Astrocyte (in vitro differentiated cells and primary cell): ENCODE results near the gene UNC5C. TPM values are rescaled to one million over a fixed set of nuclear protein-coding genes. Genes with fewer than 3 reads are reported as not detected.

Source experiments
- DNase-seq: peaks from one replicate; pipeline ENCODE4 v3.0.0-alpha.2; 2010; ENCODE audit warnings: low read depth
- FAIRE-seq: peaks from 2 replicates; lab custom pipeline; 2011; peaks lifted over from hg19 to GRCh38; lab: Jason Lieb, UNC
- H2AFZ ChIP-seq: 2 replicates; pipeline ENCODE4 v1.6.0; 2012; ENCODE audit warnings: low read depth, low read length, inconsistent platforms
- H3K27ac ChIP-seq: 2 replicates; pipeline ENCODE4 v1.5.1; 2011; ENCODE audit warnings: low read depth, low read length, inconsistent platforms
- H3K27me3 ChIP-seq: 2 replicates; pipeline ENCODE4 v1.6.0; 2011; ENCODE audit warnings: low read length, inconsistent platforms; ENCODE audit not compliant: insufficient read depth
- H3K36me3 ChIP-seq: 2 replicates; pipeline ENCODE4 v1.5.1; 2011; ENCODE audit warnings: low read length, inconsistent platforms; ENCODE audit not compliant: insufficient read depth
- H3K4me1 ChIP-seq: 2 replicates; pipeline ENCODE4 v1.5.1; 2011; ENCODE audit warnings: low read length, inconsistent platforms; ENCODE audit not compliant: insufficient read depth
- H3K4me2 ChIP-seq: 2 replicates; pipeline ENCODE4 v1.6.0; 2012; ENCODE audit warnings: low read length, inconsistent platforms
- H3K4me3 ChIP-seq: 2 replicates; pipeline ENCODE4 v1.5.1; 2011; ENCODE audit warnings: low read depth, mild to moderate bottlenecking, low read length, inconsistent platforms; ENCODE audit not compliant: insufficient read depth
- H3K79me2 ChIP-seq: 2 replicates; pipeline ENCODE4 v1.6.0; 2012; ENCODE audit warnings: mild to moderate bottlenecking, low read length, inconsistent platforms; ENCODE audit not compliant: insufficient read depth
- H3K9ac ChIP-seq: 2 replicates; pipeline ENCODE4 v1.6.0; 2012; ENCODE audit warnings: mild to moderate bottlenecking, low read length, inconsistent platforms
- H3K9me3 ChIP-seq: 2 replicates; pipeline ENCODE4 v1.5.1; 2012; ENCODE audit warnings: low read depth, mild to moderate bottlenecking, low read length, inconsistent platforms; ENCODE audit not compliant: insufficient read depth
- H4K20me1 ChIP-seq: 2 replicates; pipeline ENCODE4 v1.6.0; 2012; ENCODE audit warnings: low read length, inconsistent platforms; ENCODE audit not compliant: insufficient read depth
- H3K27ac Mint-ChIP-seq: one replicate; pipeline ENCODE4 v1.8.0; 2021; ENCODE audit warnings: mild to moderate bottlenecking, mixed read lengths; ENCODE audit not compliant: unreplicated experiment
- H3K27me3 Mint-ChIP-seq: one replicate; pipeline ENCODE4 v1.8.0; 2021; ENCODE audit warnings: low read depth, mixed read lengths; ENCODE audit not compliant: unreplicated experiment
- H3K36me3 Mint-ChIP-seq: one replicate; pipeline ENCODE4 v1.8.0; 2021; ENCODE audit warnings: low read depth, mixed read lengths; ENCODE audit not compliant: unreplicated experiment
- H3K4me1 Mint-ChIP-seq: one replicate; pipeline ENCODE4 v1.8.0; 2021; ENCODE audit warnings: low read depth, mixed read lengths; ENCODE audit not compliant: unreplicated experiment
- H3K4me3 Mint-ChIP-seq: one replicate; pipeline ENCODE4 v1.8.0; 2021; ENCODE audit warnings: mild to moderate bottlenecking, moderate library complexity, mixed read lengths; ENCODE audit not compliant: unreplicated experiment
- H3K9me3 Mint-ChIP-seq: one replicate; pipeline ENCODE4 v1.8.0; 2021; ENCODE audit warnings: mild to moderate bottlenecking, mixed read lengths; ENCODE audit not compliant: unreplicated experiment
- CTCF ChIP-seq: IDR thresholded peaks from 2 replicates; pipeline ENCODE4 v1.5.1; 2011; ENCODE audit warnings: low read depth, mild to moderate bottlenecking, inconsistent platforms, low read length, moderate library complexity; ENCODE audit not compliant: insufficient read depth
- EZH2 ChIP-seq: IDR thresholded peaks from 2 replicates; pipeline ENCODE4 v1.6.1; 2012; ENCODE audit warnings: mild to moderate bottlenecking, low read length, inconsistent platforms; ENCODE audit not compliant: insufficient read depth
- total RNA-seq: library from RNA; stranded (reverse); gene quantifications from 2 replicates; pipeline ENCODE4 v1.2.1, GENCODE V29; 2021

The UNC5C gene
- total RNA-seq, 1 donor from 2014 or later: 3.1 TPM

GRCh38 chr4:95524184-95524583 lies 24.6 kb downstream of the UNC5C start:
- no peaks in the 10 kb centered on the region for H3K9me3 ChIP-seq
- TF ChIP-seq CTCF (no peak), EZH2 (no peak)
- no peaks in the 10 kb centered on the region for H3K79me2 ChIP-seq
- Mint-ChIP-seq H3K9me3 (no peaks in the 10 kb centered on the region), H3K4me1 (no peaks in the 10 kb centered on the region), H3K27ac (no peak overlapping the region), H3K4me3 (no peak overlapping the region), H3K36me3 (no peaks in the 10 kb centered on the region), H3K27me3 (no peaks in the 10 kb centered on the region)
- no peak overlapping the region for H3K9ac ChIP-seq
- H3K27me3 ChIP-seq: no peaks in the 10 kb centered on the region
- no peak overlapping the region for H3K4me3 ChIP-seq
- no peaks in the 10 kb centered on the region for H3K4me1 ChIP-seq
- no peak for DNase-seq
- H3K36me3 ChIP-seq: no peaks in the 10 kb centered on the region
- no peak overlapping the region for H3K4me2 ChIP-seq
- FAIRE-seq: no peak
- H4K20me1 ChIP-seq: no peaks in the 10 kb centered on the region
- no peak overlapping the region for H2AFZ ChIP-seq
- no peak overlapping the region for H3K27ac ChIP-seq

DNA sequence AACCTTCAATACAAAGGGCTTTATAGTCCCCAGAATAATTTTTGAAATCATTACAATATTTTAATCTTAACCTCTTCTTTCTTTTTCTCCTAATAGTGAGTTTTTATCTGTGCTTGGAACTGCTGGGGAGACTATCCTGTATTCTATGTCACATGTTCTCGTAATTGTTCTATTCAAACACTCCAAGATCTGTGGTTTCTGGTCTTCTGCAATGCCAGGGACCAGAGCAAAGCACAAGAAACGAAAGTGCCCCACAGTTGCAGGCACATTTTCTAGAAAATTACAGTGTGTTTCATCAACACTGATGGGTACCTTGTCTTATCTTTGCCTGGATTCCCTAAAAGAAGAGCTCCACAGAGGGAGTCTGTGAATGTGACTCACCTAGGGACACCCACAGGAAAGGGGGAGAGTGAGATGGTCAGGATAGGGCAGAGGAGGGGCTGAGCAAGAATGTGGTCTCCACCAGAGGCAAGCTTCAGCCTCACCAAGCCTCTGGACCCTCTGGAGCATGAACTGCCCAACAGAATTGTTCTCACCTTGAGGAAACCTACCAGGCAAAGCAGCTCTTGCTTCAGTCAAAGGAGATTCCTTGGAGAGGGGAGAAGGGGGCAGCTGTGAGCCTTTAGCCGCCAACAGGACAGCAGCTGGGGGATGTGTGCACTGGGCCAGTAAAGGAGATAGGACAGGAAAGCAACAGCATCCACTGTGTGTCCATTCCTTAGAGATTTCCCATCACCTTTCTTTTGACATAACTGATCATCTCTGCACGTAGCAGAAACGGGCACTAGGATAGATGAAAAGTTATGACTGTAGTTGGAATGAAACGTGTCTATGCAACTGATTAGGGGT lies 25.9 kb downstream of the UNC5C start:
- H3K4me3 ChIP-seq: no peak overlapping the region
- no peak for FAIRE-seq
- H3K4me3 Mint-ChIP-seq: no peak overlapping the region

More for the DNA sequence above, 25.9 kb downstream of the UNC5C start:
- Histone ChIP-seq H3K36me3 (no peaks in the 10 kb centered on the region), H3K4me2 (no peak overlapping the region), H3K9ac (no peak overlapping the region), H3K27ac (no peak overlapping the region), H2AFZ (no peak overlapping the region), H4K20me1 (no peaks in the 10 kb centered on the region), H3K27me3 (no peaks in the 10 kb centered on the region), H3K4me1 (no peaks in the 10 kb centered on the region), H3K79me2 (no peaks in the 10 kb centered on the region), H3K9me3 (no peaks in the 10 kb centered on the region)
- H3K27me3 Mint-ChIP-seq: no peaks in the 10 kb centered on the region
- TF ChIP-seq CTCF (no peak), EZH2 (no peak)
- no peaks in the 10 kb centered on the region for H3K9me3 Mint-ChIP-seq
- DNase-seq: no peak
- H3K27ac Mint-ChIP-seq: no peak overlapping the region
- no peaks in the 10 kb centered on the region for H3K4me1 Mint-ChIP-seq
- no peaks in the 10 kb centered on the region for H3K36me3 Mint-ChIP-seq
